GM12875 (cell line): ENCODE data around the gene CHCHD3.

ENCODE experiments used
- H3K4me3 ChIP-seq: one replicate; pipeline ENCODE4 v1.5.1; 2011; ENCODE audit warnings: low read depth, low read length, control low read depth
- CTCF ChIP-seq: IDR thresholded peaks from 2 replicates; pipeline ENCODE4 v1.5.1; 2011; ENCODE audit warnings: low read depth, mild to moderate bottlenecking, control low read depth, inconsistent platforms, low read length, moderate library complexity, borderline replicate concordance; ENCODE audit not compliant: insufficient read depth

CHCHD3 gene

GRCh38 chr7:132857031-132857430, 224.9 kb downstream of the CHCHD3 start:
- H3K4me3 ChIP-seq = no peak overlapping the region
- TF ChIP-seq CTCF = no peak

- no peak for TF ChIP-seq CTCF
- no peak overlapping the region for H3K4me3 ChIP-seq
Measured at GRCh38 chr7:132856416-132856815, 225.5 kb downstream of the CHCHD3 start.

GRCh38 chr7:132855901-132856300, 226.0 kb downstream of the CHCHD3 start:
- no peak for TF ChIP-seq CTCF
- H3K4me3 ChIP-seq = no peak overlapping the region

- H3K4me3 ChIP-seq = no peak overlapping the region
- no peak for TF ChIP-seq CTCF
Measured at GRCh38 chr7:132854238-132854637, 227.7 kb downstream of the CHCHD3 start.

- no peak for TF ChIP-seq CTCF
- no peak overlapping the region for H3K4me3 ChIP-seq
Measured at GRCh38 chr7:132847376-132847775, 234.5 kb downstream of the CHCHD3 start.

- no peak overlapping the region for H3K4me3 ChIP-seq
- no peak for TF ChIP-seq CTCF
Measured at GRCh38 chr7:132846086-132846485, 235.8 kb downstream of the CHCHD3 start.

GRCh38 chr7:132842478-132842877, 239.4 kb downstream of the CHCHD3 start:
- H3K4me3 ChIP-seq = no peak overlapping the region
- no peak for TF ChIP-seq CTCF
